Nephron (organoid): ENCODE results near the gene EPHA4.
A peak's percentile ranks its signal among the peaks of the same experiment; 100 is the strongest.

Experiments used
- H3K27ac Mint-ChIP-seq, 3 experiments: 2 replicates each; pipeline ENCODE4 v1.8.0; 2020; ENCODE audit warnings: mixed read lengths in 3 of 3, mild to moderate bottlenecking in 2 of 3, moderate library complexity in 1 of 3
- H3K27me3 Mint-ChIP-seq: 2 replicates; pipeline ENCODE4 v1.8.0; 2021; ENCODE audit warnings: low read depth, mild to moderate bottlenecking, moderate library complexity, mixed read lengths
- H3K36me3 Mint-ChIP-seq: 2 replicates; pipeline ENCODE4 v1.8.0; 2020; ENCODE audit warnings: low read depth, mixed read lengths
- H3K4me1 Mint-ChIP-seq: 2 replicates; pipeline ENCODE4 v1.8.0; 2020; ENCODE audit warnings: mixed read lengths
- H3K4me3 Mint-ChIP-seq, 3 experiments: 2 replicates each; pipeline ENCODE4 v1.8.0; 2020; ENCODE audit warnings: mild to moderate bottlenecking in 3 of 3, mixed read lengths in 3 of 3, moderate library complexity in 2 of 3
- H3K9me3 Mint-ChIP-seq: 2 replicates; pipeline ENCODE4 v1.8.0; 2020; ENCODE audit warnings: mixed read lengths
- TF ChIP-seq, protein P1 (sequence below), 3 experiments: fragments of 200-600 bp; sonication (generic); IDR thresholded peaks; one replicate each; pipeline ENCODE4 v1.5.0; 2021; ENCODE audit warnings: antibody characterized with exemption in 3 of 3; ENCODE audit not compliant: unreplicated experiment in 3 of 3

Gene EPHA4

DNA sequence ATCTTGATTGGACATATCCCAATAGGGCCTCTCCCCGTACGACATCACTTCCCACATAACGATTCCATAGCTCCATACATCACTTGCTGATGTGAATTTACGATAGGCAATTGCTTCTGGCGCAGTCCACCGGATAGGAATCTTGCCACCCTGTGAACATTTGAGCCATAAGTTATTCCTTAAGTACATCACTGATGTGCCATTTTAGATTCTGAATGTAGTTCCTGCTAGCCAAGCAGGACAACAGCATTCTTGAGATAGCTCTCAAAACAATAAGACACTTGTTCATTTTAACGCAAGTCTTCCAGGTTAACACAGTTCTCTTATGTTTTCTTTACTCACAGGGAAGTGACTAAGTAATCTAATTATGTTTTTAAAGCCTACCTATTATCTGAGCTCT is 138.0 kb downstream of the EPHA4 start:
- TF ChIP-seq, protein P1, sequence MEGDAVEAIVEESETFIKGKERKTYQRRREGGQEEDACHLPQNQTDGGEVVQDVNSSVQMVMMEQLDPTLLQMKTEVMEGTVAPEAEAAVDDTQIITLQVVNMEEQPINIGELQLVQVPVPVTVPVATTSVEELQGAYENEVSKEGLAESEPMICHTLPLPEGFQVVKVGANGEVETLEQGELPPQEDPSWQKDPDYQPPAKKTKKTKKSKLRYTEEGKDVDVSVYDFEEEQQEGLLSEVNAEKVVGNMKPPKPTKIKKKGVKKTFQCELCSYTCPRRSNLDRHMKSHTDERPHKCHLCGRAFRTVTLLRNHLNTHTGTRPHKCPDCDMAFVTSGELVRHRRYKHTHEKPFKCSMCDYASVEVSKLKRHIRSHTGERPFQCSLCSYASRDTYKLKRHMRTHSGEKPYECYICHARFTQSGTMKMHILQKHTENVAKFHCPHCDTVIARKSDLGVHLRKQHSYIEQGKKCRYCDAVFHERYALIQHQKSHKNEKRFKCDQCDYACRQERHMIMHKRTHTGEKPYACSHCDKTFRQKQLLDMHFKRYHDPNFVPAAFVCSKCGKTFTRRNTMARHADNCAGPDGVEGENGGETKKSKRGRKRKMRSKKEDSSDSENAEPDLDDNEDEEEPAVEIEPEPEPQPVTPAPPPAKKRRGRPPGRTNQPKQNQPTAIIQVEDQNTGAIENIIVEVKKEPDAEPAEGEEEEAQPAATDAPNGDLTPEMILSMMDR (IDR thresholded peaks at IDR 0.05; ENCODE audit: unreplicated experiment in 3 of 3), result no peak
- H3K9me3 Mint-ChIP-seq, result no peaks in the 10 kb centered on the region
- no peak overlapping the region for H3K27ac Mint-ChIP-seq
- H3K36me3 Mint-ChIP-seq, result peaks cover 86% of the 10 kb centered on the region
- H3K4me3 Mint-ChIP-seq, result no peak overlapping the region
- H3K27me3 Mint-ChIP-seq, result no peaks in the 10 kb centered on the region
- no peaks in the 10 kb centered on the region for H3K4me1 Mint-ChIP-seq

DNA sequence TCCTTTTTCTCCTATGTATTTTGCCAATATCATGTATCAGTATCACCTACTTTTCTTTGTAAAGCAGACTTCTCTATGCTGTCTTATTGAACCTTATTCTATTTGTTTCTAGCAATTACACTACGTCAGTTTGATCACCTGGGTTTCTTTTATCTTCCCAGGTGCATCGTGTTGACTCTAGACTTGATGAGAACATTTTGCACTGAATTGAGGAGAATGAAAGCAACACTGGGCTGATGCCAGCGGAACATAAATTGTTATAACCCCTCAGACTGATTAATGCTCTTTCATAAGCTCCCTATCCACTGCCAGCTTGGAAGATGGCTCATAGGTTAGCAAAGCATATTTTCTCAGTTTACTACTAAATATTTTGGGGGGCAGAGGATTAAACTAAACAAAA is 140.6 kb downstream of the EPHA4 start:
- TF ChIP-seq, protein P1 (IDR thresholded peaks at IDR 0.05; ENCODE audit: unreplicated experiment in 3 of 3), result no peak
- H3K4me3 Mint-ChIP-seq, result no peak overlapping the region
- no peak overlapping the region for H3K27ac Mint-ChIP-seq
- peaks cover 6% of the 10 kb centered on the region for H3K4me1 Mint-ChIP-seq
- peaks cover 82% of the 10 kb centered on the region for H3K36me3 Mint-ChIP-seq
- H3K9me3 Mint-ChIP-seq, result no peaks in the 10 kb centered on the region
- no peaks in the 10 kb centered on the region for H3K27me3 Mint-ChIP-seq

DNA sequence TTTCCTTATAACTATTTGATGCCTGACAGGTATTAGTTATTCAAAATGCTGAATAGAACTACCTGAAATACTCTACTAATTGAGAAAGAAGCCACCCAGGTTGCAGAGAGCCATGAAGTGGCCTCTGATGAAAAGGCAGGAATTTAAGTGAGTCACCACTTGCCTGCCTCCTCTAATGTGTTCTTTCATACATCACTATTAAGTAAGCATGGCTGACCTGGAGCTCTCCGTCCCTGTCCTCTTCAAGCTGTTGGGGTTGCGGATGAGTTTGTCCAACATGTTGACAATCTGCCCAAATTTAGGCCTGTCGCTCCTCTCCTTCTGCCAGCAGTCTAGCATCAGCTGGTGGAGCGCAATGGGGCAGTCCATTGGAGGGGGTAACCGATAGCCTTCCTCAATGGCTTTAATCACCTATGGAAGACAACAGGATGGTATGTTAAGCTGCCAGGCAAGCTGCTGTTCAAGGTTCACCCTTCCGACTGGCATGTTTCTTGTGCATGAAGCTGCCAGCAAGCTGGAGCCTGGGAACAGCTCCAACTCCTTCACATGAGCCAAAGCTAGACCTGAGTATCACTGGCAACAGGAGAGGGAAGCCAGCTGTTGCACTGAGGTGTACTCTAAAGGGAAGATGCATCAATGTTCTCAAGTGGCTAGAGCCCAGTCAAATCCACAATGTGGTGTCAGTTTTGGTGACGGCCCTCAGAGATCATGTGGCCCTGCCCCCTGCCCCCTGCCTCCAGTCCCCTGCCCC is 142.2 kb downstream of the EPHA4 start:
- Mint-ChIP-seq H3K27ac (no peak overlapping the region), H3K27me3 (no peaks in the 10 kb centered on the region), H3K4me3 (no peak overlapping the region), H3K4me1 (peaks cover 19% of the 10 kb centered on the region), H3K36me3 (peaks cover 80% of the 10 kb centered on the region), H3K9me3 (no peaks in the 10 kb centered on the region)
- TF ChIP-seq, protein P1 (IDR thresholded peaks at IDR 0.05; ENCODE audit: unreplicated experiment in 3 of 3), result no peak

DNA sequence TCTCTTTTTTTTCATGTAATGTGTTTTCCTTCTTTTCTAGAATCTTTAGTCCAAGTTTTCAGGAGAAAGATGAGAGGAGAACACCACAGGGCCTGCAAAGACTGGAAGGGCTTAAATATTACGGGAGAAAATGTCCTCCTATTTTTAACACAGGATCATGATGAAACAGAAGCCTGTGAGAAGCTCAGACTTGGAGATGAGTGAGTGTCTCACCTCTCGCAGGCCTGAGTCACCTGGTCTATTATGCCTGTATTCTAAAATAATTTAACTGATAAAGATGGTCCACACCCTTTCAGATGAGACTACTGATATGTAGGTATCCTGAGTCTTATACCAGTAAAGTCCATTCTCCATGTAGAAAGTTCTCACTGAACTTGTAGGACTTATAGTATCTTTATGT is 143.2 kb downstream of the EPHA4 start:
- Mint-ChIP-seq H3K9me3 (no peaks in the 10 kb centered on the region), H3K4me3 (no peak overlapping the region)
- TF ChIP-seq, protein P1 (IDR thresholded peaks at IDR 0.05; ENCODE audit: unreplicated experiment in 3 of 3), result no peak

GRCh38 chr2:221426929-221427328 is 145.2 kb downstream of the EPHA4 start:
- H3K4me1 Mint-ChIP-seq, result peaks cover 33% of the 10 kb centered on the region
- TF ChIP-seq, protein P1 (IDR thresholded peaks at IDR 0.05; ENCODE audit: unreplicated experiment in 3 of 3), result no peak
- no peaks in the 10 kb centered on the region for H3K9me3 Mint-ChIP-seq
- no peaks in the 10 kb centered on the region for H3K27me3 Mint-ChIP-seq
- H3K27ac Mint-ChIP-seq, result peak overlapping the region; percentile 41 to 59 (median 41)
- H3K4me3 Mint-ChIP-seq, result no peak overlapping the region
- peaks cover 81% of the 10 kb centered on the region for H3K36me3 Mint-ChIP-seq

More for the DNA sequence above, 143.2 kb downstream of the EPHA4 start:
- no peaks in the 10 kb centered on the region for H3K27me3 Mint-ChIP-seq
- H3K36me3 Mint-ChIP-seq, result peaks cover 82% of the 10 kb centered on the region
- no peak overlapping the region for H3K27ac Mint-ChIP-seq
- peaks cover 22% of the 10 kb centered on the region for H3K4me1 Mint-ChIP-seq

GRCh38 chr2:221425891-221426290 is 146.2 kb downstream of the EPHA4 start:
- H3K4me1 Mint-ChIP-seq, result peaks cover 33% of the 10 kb centered on the region
- H3K36me3 Mint-ChIP-seq, result peaks cover 78% of the 10 kb centered on the region
- no peaks in the 10 kb centered on the region for H3K9me3 Mint-ChIP-seq
- TF ChIP-seq, protein P1 (IDR thresholded peaks at IDR 0.05; ENCODE audit: unreplicated experiment in 3 of 3), result no peak
- no peaks in the 10 kb centered on the region for H3K27me3 Mint-ChIP-seq
- peak overlapping the region in 1 of 3 experiments; percentile 36 for H3K27ac Mint-ChIP-seq
- no peak overlapping the region for H3K4me3 Mint-ChIP-seq
